GM21723 (cell line): ENCODE results near the gene ASMT.
A peak's percentile ranks its signal among the peaks of the same experiment; 100 is the strongest.
"Not testable (repeated sequence)": the region's sequence is repeated elsewhere in the genome, so short reads cannot be mapped to it uniquely, and the experiment has no call there.

Experiments used
- ATAC-seq: cut with Tn5 transposase; IDR thresholded peaks from one replicate; pipeline ENCODE4 v1.9.1; 2021; ENCODE audit warnings: mild to moderate bottlenecking, moderate library complexity; ENCODE audit not compliant: unreplicated experiment

ASMT gene

GRCh38 chrX:1614927-1615326 lies at the start of gene ASMT:
TSS of gene ASMT (plus strand) at chrX:1615059. CDS start at chrX:1615200, 141 bp downstream.
- no peak for ATAC-seq

GRCh38 chrX:1574181-1574580 lies 40.7 kb upstream of the ASMT start:
- not testable (repeated sequence) for ATAC-seq

- ATAC-seq, result no peak
Observed at GRCh38 chrX:1576201-1576992, 38.5 kb upstream of the ASMT start.

- ATAC-seq, result no peak
Observed at GRCh38 chrX:1577845-1578244, 37.0 kb upstream of the ASMT start.

- no peak for ATAC-seq
Observed at GRCh38 chrX:1578511-1579173, 36.2 kb upstream of the ASMT start.

- ATAC-seq, result no peak
Observed at GRCh38 chrX:1581132-1581531, 33.7 kb upstream of the ASMT start.

GRCh38 chrX:1582686-1583437 lies 32.0 kb upstream of the ASMT start:
- ATAC-seq, result peak; percentile 67

GRCh38 chrX:1584237-1585011 lies 30.4 kb upstream of the ASMT start:
- ATAC-seq, result no peak

GRCh38 chrX:1587161-1587560 lies 27.7 kb upstream of the ASMT start:
- ATAC-seq, result no peak

- ATAC-seq, result no peak
Observed at GRCh38 chrX:1589356-1590130, 25.3 kb upstream of the ASMT start.

GRCh38 chrX:1591102-1591862 lies 23.6 kb upstream of the ASMT start, which contains the start of gene AKAP17A:
TSS of gene AKAP17A (plus strand) at chrX:1591604. CDS start at chrX:1593463, 1,859 bp downstream.
- ATAC-seq, result peak; percentile 82

GRCh38 chrX:1591863-1592469 lies 22.9 kb upstream of the ASMT start:
- peak; percentile 4 for ATAC-seq

GRCh38 chrX:1592470-1593142 lies 22.3 kb upstream of the ASMT start:
- ATAC-seq, result peak; percentile 51

GRCh38 chrX:1593286-1594271 lies 21.3 kb upstream of the ASMT start:
- ATAC-seq, result no peak

- no peak for ATAC-seq
Observed at GRCh38 chrX:1595711-1596060, 19.2 kb upstream of the ASMT start.

GRCh38 chrX:1596676-1597344 lies 18.0 kb upstream of the ASMT start:
- ATAC-seq, result no peak
